ENCODE measurements around the gene MOV10L1.

DNA sequence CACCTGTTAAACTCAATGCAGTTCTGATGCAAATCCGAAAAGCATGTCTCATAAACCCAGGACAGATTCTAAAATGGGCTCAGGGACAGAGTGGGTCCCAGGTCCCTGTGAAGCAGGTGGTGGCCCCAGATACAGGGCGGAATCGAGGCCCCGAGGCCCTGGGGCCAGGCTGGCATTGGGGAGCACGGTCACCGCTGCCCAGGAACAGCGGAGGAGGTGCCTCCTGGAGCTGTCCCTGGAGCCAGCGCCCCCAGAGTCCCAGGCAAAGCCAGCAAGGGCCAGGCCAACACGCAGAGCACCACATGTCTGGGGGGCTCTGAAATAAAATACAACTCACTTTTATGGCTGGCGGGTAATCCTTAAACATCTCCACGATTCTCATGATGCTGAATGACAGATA lies 21.7 kb upstream of the MOV10L1 start:
- TF ChIP-seq, protein P1, sequence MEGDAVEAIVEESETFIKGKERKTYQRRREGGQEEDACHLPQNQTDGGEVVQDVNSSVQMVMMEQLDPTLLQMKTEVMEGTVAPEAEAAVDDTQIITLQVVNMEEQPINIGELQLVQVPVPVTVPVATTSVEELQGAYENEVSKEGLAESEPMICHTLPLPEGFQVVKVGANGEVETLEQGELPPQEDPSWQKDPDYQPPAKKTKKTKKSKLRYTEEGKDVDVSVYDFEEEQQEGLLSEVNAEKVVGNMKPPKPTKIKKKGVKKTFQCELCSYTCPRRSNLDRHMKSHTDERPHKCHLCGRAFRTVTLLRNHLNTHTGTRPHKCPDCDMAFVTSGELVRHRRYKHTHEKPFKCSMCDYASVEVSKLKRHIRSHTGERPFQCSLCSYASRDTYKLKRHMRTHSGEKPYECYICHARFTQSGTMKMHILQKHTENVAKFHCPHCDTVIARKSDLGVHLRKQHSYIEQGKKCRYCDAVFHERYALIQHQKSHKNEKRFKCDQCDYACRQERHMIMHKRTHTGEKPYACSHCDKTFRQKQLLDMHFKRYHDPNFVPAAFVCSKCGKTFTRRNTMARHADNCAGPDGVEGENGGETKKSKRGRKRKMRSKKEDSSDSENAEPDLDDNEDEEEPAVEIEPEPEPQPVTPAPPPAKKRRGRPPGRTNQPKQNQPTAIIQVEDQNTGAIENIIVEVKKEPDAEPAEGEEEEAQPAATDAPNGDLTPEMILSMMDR (conservative IDR thresholded peaks at IDR 0.05; ENCODE audit: low read depth, low read length) = no peak
- TF ChIP-seq EZH2 (IDR thresholded peaks at IDR 0.05; ENCODE audit: borderline replicate concordance, low read depth, low read length, poor library complexity, severe bottlenecking) = no peak
